Amniotic epithelial cell (primary cell): ENCODE measurements around the gene ZNF593OS.

Experiments
- DNase-seq: peaks from one replicate; pipeline ENCODE4 v3.0.0-alpha.2; 2010; ENCODE audit warnings: low read depth

The ZNF593OS gene

DNA sequence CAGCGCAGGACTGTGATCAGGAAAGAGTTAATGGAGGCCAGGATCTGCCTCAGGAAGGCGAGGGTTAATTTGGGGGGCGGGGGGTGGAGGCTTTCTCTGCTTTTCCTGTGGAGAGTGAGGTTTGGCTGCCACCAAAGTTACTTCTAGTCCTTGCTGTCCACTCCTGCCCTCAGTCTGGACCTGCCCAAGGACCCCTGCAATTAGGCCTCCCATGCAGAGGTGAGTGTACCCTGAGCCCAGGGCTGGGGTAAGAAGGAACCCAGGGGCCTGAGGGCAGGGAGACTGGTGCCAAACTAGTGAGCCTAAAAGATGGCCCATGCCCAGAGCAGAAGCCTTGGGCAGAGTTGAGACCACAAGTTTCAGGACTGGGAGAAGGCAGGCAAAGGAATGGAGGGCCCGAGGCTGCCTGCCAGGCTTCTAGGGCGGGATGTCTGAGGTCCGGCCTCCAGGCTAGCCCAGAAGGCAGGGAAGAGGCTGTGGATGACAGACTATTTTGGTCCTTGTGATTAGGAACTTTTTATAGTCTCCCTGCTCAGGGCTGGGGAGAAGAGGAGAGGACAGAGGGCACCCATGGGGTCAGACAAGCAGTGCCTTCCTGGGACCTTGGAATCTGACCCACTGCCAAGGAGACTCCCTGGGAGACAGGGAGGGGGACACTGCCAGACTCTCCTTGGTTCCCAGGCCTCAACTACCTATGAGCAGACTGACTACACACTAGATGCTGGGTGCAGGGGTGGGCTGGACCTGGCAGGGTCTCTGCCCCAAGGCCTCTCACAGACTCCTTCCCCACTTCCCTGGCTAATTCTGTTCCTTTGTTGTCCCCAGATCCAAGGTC, 12.5 kb downstream of the ZNF593OS start, which contains the start of gene FAM110D:
FAM110D (plus strand) TSS at position 172 of the 835 bp plus-strand sequence. CDS start 2,213 bp downstream, outside the sequence.
- no peak for DNase-seq

DNA sequence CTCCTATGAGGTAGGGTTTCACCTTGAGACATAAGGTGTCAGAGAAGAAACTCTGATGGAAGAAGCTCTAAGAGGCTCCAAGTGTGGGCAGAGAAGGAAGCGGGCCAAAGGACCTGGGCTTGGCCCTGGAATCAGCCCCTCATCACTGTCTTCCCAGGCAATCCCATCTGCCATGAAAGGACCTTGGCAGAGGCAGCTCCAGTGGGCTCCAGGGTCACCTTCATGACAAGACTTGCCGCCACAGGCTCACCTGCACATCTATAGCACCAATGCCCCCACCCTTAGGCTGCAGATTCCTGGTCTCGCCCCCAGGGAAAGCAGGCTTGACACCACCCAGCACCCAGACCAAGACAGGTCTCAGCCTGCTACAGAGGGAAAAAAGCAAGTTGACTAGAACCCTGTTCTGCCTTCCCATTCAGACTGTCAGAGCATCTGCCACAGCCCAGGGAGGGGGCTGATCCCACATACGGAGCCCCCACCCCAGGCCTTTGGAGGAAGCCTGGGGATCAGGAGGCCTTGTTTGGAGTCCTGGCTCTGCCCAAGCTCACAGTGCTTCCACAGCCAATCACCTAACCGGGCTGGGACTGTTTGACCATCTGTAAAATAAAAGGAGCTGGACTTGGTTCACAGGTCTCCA, 13.2 kb downstream of the ZNF593OS start:
- no peak for DNase-seq

DNA sequence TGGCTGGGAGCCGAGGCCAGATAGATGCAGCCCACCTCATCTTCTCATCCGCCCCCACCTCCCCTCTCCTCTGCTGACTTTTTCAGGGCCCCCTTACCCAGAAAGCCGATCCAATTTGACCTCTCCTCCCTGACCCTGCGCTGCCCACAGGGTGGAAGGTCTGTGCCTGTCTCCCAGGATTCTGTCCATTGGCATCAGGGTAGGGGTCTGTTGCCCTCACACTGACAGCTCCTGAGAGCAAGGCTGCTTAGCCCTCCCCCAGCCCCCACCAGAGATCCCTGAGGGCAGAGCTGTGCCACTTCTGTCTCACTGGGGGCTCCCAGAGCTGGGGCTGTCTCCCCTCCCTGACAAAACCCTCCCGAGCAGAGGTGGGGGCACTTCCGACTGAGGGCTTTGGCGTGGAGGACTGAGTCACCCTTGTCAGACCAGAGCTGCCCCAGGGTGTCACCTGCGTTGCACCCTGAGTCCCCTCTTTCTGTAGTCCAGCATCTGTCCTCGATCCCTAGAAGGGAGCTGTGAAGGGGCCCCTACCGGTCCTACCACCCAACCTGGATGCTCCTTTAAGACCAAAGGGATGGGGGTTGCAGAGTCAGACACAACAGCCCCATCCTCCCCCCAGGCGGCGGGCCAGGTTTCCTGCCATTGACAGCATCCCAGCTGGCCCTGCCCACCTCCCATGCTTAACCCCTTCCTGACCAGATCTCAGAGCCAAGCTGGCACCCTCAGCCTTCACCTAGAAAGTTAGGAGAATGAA, 15.2 kb downstream of the ZNF593OS start:
- DNase-seq = no peak

DNA sequence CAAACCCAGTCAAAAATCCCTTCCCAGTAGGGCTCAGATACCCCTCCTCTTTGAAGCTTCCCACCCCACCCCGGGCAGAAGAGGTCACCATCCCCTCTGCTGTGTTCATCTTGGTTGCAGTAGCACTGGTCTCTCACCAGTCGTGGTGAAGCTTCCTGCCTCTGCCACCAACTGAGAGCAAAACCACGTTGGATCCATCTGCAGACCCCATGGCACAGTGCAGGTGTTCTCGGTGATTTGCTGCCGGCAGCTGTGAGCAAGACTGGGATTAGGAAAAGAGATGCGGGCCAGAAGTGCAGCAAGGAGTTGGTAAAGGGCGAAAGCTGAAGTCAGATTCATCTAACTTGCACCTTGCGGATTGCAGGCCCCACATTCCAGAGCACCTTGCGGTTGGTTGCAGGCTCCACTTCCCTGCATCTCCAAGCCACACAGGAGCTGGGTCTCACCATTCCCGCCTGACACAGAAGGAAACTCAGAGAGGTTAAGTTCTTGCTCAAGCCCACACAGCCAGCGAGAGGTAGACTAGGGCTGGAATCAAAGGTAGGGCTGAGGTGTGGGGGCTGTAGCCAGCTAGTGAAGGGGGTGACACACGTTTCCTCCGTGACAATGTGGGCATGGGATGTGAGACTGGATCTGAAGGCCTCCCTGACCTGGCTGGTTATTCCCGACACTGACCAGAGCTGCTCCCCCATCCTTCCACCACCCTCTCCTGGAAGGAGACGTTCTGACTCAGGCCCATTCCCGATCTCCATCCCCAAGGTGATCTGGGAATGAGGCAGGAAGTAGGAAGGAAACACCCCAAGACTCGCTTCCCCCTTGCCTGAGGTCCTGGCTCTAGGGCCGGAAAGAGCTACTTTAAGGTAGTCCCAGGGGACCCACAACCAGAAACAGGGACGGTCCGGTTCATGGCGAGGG, 16.0 kb downstream of the ZNF593OS start:
- no peak for DNase-seq

DNA sequence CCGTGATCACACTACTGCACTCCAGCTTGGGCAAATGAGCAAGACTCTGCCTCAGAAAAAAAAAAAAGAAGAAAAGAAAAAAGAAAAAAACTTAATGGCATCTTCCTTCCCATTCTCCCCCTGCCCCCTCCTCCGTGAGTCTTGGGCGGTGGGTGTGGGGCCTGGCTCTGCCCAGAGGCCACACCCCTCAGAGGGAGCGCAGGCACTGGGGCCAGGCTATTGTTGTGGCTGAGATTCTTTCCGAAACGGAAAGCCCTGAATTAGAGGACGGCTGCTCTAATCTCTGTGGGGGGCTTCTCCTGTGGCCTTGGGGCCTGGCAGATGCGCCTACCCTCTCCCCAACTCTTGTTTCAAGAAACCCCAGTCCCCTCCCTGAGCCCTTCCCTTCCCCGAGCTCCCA, 16.9 kb downstream of the ZNF593OS start:
- DNase-seq = no peak

DNA sequence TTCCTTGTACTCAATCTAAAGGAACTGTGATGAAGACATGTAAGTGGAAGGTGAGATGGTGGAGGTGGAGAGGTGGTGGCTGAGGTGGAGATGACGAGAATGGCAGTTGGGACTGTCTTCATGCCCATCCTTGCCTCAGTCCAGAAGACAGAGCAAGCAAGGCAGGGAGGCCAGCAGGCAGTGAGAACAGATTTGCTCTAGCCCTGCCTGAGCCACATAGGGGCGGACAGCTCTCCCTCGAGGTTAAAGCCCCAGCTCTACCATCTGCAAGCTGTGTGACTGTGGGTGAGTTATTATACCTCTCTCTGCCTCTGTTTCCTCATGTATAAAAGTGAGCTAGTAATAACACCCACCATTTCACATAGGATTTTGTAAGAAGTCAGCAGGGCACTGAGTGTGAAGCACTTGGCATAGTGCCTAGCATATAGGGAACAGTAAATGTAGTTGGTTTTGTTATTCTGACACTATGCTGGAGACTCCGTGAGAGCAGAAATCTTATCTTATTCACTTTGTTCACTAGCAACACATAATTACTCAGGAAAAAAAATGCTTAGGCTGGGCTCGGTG, 17.6 kb downstream of the ZNF593OS start:
- DNase-seq = no peak

DNA sequence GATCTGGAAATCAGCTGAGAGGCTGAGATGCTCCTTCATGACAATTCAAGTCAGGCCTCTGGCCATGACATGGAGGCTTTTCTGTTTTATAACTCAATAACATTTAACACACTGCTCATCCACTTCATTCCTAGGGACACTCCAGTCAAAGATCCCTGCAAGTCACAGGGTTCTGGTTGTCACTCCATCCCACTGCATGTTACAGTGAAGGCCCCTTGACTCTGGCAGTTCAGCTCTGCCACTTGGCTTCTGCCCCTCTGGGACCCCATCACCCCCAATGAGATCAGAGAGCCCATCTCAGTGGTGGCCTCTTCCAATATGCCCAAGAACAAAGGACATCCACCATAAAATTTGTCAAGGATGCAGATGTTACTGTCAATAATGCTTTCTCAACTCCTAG, 22.7 kb downstream of the ZNF593OS start:
- DNase-seq = no peak

DNA sequence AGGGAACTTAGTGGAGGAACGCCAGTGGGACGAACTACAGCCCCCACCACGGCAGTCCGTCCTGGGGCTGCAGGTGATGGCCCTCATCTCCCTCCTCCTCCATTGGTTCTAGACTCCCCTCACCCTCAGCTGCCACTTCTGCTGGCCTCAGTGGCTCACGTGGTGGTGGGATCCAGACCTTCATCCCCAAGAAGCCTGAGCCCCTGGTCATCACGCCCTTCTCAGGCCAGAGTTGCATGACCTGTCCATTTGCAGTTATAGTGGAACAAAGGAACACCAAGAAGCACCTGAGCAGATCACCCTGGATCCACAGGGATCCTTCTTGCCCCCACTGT, 25.7 kb downstream of the ZNF593OS start:
- DNase-seq = no peak

DNA sequence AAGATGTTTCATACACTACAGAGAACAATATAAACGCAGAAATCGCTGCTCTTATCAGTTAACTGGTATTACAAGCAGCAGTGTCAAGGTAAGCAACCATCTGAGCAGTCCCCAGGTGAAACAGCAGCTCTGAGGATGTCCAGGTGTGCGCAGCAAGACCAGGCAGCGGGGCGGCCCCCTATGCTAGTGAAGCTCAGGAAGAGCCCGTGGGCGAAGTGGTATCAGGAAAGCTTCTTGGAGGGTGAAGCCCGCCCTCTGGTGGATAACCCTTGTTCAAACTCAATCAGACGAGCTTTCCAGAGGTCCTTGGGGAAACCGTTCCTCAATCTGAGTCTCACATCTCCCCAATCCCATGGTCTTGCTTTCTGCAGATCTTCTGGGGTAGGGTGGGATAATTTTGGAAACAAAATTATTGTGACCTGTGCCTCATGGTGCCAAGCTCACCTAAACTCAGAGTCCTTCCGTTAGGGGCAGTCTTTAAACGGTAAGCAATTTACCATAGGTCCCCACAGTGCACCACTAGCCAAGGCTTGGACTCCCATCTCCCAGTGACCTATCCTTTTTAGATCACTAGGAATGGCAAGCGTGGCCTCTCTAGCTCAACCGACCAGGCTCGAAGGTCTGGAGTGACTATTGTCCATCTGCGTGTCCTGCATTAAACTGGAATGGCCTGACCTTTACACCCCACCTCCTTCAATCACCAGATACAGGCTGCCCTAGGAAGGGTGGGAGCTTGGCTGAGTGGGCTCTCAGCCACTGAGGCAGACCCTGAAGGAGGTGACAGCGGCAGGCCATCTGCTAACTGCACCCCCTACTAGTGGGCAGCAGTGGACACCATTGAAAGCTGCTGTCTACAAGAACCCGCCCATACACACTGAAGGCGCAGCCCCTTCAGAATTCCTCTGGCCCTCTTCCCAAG, 26.3 kb downstream of the ZNF593OS start:
- DNase-seq = peak; percentile 74

DNA sequence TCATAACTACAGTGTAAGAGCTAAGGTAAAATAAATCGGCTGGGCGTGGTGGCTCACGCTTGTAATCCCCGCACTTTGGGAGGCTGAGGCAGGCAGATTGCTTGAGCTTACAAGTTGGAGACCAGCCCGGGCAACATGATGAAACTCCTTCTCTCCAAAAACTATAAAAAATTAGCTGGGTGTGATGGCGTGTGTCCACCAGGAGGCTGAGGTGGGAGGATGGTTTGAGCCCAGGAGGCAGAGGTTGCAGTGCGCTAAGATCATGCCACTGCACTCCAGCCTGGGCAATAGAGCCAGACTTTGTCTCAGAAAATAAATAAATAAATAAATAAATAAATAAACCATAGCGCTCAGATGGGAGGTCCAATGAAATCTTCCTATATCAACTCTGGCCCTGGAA, 29.5 kb downstream of the ZNF593OS start:
- DNase-seq = no peak

DNA sequence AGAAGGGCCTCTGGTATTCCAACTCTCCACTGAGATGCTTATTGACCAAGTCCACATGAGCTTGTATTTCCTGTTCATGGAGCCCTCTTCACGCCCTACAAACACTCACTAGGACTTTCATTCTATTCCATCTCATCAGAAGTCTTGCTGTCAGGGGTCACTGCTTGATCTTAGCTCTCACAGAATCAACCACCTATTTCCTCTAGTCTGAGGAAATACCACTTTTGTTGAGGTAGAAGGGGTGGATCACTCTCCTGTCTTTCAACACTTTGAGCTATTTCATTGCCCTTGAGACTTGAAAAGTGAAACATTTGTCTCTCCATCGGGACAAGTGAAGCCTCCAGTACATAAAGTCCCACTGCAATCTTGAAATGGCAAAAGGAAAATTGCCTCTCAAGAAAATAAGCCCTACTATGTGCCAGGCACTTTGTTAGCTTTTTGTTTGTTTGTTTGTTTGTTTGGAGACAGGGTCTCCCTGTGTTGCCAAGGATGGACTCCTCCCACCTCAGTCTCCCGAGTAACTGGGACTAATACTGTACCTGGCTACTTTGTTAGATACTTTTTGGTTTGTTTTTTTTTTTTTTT, 32.6 kb downstream of the ZNF593OS start:
- no peak for DNase-seq

DNA sequence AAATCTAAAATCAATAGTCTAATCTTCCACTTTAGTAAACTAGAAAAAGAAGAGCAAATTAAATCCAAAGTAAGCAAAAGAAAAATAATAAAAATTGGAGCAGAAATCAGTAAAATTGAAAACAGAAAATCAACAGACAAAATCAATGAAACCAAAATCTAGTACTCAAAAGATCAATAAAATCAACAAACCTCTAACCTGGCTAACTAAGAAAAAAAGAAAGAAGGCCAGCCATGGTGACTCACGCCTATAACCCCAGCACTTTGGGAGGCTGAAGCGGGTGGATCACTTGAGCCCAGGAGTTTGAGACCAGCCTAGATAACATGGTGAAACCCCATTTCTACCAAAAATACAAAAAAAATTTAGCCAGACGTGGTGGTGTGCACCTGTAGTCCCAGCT, 37.2 kb downstream of the ZNF593OS start:
- no peak for DNase-seq

DNA sequence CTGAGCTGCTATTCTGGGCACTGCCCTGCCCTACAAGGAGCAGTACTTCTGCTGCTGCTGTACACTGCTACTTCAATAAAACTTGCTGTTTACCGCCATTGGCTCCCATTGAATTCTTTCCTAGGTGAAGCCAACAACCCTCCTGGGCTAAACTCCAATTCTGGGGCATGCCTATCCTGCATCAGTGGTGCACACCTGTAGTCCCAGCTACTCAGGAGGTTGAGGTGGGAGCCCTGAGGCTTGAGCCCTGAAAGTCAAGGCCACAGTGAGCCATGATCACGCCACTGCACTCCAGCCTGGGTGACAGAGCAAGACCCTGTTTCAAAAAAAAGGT, 38.8 kb downstream of the ZNF593OS start:
- no peak for DNase-seq

DNA sequence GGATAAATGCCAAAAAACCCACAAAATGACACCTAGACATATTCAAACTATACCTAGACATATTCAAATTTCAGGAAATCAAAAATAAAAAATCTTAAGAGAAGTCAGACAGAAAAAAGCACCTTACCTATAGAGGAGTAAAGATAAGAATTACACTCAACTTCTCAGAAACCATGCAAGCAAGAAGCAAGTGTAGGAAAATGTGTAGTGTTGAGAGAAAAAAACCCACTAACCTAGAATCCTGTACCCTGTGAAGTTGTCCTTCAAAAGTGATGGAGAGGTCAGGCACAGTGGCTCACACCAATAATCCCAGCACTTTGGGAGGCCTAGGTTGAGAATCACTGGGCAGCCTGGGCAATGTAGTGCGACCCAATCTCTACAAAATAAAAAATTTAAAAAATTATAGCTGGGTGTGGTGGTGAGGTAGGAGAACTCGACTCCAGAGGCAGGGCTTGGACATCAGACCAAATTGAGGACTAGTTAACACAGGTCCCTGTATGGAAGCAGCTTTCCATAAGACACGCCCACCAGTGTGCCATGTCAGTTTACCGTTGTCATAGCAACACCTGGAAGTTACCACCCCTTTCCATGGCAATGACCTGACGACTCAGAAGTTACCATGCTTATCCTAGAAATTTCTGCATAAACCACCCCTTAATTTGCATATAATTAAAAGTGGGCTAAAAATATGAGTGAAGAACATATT, 39.4 kb downstream of the ZNF593OS start:
- DNase-seq = no peak

DNA sequence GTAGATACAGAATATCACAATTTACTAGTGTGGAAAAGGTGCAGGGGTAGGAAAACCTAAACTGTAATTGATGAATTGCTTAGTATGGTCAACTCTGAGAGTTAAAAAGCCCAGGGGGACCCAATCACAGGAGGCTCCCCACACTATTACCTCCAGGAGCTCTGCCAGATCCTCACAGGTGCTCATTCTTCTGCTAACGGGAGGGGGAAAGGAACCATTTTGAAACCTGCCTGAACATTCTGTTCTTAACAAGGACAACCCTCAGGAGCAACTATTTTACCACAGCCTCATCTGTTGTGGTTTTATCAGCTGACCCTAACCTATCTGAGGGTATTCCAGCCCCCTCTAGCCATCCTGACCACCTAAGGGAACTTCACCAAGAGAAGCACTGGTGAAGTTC, 40.9 kb downstream of the ZNF593OS start:
- DNase-seq = no peak

DNA sequence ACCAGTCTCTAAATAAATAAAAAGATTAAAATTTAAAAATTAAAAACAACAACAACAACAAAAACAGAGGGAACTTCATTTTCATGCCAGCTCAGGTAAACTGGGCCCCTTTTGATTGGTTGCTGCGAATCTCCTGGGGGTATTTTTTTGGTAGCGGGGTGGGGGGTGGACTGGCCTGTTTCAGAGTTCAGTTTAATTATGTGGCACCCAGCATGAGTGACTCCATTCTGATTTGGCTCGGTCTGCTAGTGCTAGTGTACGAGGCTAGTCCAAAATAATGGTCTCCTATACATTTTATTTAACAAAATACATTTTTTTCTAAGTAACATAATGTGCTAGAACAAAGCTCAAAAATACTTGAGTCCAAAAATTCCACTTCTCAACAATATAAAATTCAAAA, 41.9 kb downstream of the ZNF593OS start:
- no peak for DNase-seq

DNA sequence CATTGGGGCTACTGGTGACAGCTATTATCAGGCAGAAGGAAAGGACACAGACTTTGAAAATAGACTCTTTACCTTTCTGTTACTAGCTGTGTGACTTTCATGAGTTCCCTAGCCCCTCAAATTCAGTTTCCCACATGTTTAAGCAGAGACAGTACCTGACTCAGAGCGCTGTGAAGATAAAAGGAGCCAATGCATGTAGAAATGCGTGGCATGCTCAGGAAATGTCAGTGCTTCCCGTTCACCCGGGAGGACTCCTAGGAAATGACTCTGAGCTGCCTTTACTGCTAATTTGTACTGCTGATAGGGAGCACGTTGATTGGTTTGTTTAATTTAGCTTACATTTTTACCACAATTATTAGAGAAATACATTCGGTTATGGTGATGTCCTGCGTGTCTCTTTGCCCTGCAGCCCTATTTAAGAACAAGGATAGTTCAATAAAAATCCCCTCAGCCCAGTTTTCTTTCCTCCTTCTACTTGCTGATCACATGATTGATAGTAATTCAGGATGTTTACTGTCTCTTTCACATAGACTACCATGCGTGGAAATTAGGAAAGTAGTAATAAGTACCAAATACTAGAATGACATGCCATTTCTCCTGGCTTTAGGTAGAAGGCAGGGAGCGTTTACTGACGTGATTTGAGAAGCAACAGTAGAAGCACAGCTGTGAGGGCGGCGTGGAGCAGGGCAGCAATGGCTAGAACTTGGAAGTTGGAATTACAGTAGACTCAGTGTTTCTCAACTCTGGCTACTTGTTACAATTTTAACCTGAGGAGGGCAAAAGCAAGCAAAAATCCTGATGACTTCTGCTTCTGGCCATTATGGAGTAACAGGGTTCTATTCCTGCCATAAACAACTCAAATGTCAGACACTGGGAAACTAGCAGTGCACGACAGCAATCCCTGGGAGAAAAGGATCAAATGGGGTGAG, 44.1 kb downstream of the ZNF593OS start:
- peak; percentile 43 for DNase-seq

DNA sequence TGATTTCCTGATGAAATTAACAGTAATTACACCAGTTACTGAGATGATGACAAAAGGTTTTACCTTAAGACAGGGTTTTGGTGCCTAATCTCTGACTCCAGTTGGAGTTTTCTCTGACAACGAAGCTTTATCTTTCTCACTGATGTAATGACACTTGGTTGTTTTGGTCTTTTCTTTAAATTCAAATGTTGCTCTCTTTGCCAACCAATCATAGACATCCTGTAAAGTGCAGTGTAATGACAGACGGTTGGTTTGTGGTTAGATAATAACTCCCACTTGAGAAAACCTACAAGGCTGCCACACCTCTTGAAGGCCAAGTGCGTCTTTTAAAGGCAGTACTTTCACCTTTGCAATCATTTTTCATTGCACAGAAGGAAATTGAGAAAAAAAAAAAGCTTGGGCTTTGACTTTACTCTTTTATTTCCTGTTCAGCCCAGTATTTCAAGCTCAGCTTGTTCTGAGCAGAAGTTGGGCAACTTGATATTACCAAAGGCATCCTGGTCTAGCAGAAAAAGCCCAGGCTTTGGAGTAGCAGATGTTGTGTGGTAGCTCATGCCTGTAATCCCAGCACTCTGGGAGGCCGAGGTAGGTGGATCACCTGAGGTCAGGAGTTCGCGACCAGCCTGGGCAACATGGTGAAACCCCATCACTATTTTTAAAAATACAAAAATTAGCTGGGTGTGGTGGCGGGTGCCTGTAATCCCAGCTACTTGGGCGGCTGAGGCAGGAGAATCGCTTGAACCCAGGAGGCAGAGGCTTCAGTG, 45.1 kb downstream of the ZNF593OS start:
- DNase-seq = peak; percentile 82
